GM19468 (cell line): ENCODE measurements around the gene TRIP13.
"Not testable (repeated sequence)": the region's sequence is repeated elsewhere in the genome, so short reads cannot be mapped to it uniquely, and the experiment has no call there.

Source experiments
- ATAC-seq: cut with Tn5 transposase; IDR thresholded peaks from one replicate; pipeline ENCODE4 v1.9.1; 2021; ENCODE audit warnings: mild to moderate bottlenecking, moderate library complexity, moderate number of reproducible peaks; ENCODE audit not compliant: unreplicated experiment; ENCODE audit errors: extremely low read depth

TRIP13 gene

DNA sequence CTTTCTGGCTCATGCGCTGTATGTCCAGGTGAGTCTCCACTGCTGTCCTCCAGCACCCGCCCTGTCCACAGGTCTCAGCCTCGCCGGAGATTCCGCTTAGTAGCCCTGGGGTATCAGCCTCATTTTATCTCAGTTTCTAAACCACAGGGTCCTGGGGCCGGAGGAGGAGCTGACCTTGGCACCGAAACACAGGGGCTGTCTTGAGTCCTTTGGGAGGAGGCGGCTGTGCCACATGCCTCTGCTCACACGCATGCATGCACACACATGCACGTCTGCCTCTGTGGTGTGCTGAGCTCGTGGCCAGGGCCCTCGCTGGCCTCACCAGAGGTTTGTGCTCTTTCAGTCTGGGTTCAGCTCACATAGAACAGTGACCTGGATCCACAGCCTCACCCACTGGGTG, 23.3 kb downstream of the TRIP13 start:
- ATAC-seq = no peak

DNA sequence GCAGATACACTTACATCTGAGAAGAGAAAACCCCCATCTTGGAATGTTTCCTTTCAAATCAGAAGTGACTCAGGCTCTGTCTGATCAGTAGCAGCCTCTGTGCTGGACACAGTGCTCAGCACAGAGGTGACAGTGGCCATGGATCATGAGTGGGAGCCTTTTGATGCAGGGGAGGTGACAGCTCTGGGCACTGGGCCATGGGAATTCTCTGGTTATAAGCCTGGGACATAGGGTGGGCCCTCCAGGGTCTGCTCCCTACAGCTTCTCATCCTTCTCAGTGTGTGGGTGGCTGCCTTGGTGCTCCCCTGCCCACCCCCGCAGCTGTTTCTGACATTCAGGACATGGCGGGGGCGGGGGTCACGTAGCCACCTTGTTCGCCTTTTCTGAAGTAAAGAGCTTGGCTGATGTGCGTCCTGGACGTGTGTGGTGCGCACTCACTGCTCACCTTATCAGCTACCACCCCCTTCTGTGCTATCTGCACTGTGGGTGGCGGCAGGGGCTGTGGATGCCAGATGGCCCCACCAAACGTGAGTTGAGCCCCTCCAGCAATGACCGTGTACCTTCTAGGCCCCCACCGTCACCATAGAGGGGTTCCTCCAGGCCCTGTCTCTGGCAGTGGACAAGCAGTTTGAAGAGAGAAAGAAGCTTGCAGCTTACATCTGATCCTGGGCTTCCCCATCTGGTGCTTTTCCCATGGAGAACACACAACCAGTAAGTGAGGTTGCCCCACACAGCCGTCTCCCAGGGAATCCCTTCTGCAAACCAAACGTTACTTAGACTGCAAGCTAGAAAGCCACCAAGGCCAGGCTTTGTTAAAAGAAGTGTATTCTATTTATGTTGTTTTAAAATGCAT, 24.0 kb downstream of the TRIP13 start:
- no peak for ATAC-seq

DNA sequence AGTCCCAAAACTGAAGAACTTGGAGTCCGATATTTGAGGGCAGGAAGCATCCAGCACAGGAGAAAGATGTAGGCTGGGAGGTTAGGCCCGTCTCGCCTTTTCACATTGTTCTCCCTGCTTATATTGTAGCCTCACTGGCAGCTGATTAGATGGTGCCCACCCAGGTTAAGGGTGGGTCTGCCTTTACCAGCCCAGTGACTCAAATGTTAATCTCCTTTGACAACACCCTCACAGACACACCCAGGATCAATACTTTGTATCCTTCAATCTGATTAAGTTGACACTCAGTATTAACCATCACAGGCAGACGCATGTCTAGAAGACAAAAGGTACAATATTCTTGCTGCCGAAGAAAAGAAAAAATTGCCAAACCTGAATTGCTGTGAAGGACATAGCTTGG, 26.0 kb downstream of the TRIP13 start:
- ATAC-seq = not testable (repeated sequence)

DNA sequence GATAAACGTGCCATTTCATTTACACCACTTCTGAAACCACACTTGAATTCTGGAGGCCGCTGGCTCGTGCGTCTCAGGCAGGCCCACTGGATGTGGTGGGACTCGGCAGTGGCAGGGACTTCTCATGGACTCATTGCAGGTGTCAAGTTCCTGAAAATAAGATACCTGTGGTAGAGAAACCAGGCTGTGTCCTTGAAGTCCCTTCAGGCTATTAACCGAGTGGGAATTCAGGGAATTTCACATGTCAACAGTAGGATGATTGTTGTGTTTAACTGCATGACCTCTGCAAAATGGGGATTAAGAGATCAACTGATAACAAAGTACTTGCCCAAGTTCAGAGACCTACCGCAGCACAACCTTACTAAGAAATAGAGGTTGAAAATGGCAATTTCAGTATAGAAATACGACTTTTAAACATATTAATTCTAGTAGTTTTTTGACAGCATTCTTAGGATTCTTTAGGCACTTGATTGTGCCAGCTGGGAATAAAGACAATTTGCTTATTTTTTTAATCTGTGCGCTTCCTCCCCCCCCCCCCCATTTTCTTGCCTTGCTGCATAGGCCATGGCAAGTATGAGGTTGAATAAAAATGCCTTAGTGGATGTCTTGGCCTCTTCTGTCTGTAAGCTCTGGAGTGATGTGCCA, 26.8 kb downstream of the TRIP13 start:
- no peak for ATAC-seq

DNA sequence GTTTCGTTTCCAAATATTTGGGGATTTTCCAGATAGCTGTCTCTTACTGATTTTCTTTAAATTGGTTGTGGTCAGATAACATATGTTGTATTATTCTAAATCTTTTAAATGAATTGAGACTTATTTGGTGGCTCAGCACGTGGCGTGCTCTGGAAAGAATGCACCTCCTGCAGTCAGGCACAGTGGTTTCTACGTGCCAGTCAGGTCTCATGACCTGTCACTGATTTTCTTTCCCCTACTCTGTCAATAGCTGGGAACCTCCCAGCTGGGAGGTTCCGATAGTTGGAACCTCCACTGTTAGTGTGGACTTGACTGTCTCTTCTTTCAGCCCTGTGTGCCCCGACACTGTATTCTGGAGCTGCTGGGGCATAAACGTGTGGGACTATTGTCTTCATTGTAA, 27.6 kb downstream of the TRIP13 start:
- ATAC-seq = no peak

DNA sequence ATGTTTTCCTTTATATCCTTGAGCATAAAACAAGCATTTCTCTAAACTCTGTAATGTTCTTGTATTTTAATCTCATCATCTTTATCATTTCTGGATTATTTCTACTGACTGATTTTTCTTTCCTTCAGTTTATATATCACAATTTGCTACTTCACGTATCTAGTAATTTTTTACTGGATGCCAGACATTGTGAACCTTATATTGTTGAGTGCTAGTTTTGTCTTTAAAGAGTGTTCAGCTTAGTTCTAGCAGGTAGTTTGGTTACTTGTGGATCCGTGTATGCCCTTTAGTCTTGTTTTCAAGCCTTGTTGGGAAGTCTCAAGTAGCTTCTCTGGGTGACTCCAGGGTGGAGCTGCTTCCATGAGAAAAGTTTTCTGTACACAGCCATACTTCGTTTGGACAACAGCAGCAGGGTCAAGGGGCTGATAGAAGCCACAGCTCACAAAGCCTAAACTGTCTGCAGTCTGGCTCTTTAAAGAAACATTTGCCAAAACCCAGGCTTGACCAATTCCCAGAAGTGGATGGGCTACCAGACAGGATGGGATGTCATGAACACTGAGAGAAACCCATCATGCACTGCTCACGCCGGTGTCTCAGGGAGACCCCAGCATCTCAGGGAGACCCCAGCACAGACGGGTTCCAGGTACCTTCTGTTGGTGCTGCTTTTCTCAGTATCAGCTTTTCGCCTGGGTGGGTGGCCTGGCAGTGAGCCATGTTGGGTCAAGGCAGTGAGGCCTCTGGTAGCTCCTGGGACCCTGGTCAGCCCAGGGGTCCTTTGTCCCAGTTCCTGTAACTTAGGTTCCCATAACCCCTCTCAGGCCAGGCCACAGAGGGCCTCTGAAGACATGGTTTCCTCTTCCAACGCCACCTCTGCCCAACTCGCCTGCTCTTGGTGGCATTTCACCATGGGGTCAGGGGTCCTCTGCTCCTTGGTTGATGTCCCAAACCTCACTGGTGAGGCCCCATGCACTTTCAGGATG, 29.1 kb downstream of the TRIP13 start:
- ATAC-seq = no peak

DNA sequence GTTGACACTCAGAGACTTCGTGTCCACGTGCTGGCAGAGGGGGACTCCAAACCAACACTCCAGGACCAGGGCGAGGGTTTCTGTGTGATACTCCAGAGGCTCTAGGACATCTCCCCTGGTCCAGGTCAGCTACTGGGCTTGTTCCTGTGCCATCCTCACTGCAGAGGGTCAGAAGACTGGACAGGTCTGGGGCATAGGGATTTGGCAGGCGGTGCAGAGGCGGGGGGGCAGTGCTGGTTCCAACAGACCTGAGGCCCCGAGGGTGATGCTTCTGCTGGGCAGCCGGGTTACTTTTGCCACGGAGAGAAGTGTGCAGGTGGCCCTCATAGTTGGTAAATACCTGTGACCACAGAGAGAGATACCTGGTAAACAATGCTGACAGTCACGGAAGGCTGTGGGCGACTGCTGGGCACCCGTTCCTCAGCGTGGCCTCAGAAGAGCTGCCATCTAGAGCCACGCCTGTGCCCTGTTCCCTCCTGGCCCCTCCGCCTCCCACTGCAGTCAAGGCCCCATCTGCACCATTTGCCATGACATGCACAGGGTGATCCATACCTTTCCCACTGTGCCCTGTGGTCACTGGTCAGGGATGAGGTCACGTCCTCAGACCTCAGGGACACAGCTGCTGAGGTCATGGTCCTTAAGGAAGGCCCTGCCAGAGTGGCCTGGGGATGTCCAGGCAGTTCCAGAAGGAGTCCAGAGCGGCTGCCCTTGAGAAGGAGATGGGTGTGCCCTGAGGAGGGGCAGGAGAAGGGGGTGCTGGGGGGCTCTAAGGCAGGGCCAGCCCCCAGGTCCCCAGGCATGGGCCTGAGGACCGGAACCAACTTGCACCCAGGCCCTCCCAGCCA, 30.0 kb downstream of the TRIP13 start:
- no peak for ATAC-seq

DNA sequence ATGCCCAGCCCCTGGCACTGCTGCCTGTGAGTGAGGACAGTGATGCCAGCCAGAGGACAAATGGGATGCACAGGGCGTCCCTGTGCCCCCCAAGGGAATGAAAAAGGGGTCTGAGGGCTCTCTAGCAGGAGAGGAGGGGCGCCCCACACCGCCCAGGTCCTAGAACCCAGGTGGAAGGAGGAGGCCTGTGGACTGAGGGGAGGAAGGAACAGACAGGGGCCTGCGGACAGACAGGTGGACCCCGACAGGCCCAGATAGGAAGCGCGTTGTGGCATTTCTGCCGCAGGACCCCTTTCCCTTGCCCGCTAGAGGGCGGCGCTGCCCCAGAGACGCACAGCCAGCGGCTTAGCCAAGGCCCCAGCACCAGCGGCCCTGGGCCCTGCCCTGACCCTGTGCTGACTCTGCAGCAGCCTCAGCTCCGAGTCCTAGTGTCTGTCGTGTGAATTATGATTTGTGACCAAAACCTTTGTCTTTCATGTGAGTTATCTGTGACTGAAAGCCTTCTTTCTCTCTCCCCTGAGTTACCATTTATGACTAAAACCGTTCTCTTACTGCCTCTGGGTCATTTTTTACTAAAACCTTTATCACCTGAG, 30.7 kb downstream of the TRIP13 start:
- no peak for ATAC-seq

DNA sequence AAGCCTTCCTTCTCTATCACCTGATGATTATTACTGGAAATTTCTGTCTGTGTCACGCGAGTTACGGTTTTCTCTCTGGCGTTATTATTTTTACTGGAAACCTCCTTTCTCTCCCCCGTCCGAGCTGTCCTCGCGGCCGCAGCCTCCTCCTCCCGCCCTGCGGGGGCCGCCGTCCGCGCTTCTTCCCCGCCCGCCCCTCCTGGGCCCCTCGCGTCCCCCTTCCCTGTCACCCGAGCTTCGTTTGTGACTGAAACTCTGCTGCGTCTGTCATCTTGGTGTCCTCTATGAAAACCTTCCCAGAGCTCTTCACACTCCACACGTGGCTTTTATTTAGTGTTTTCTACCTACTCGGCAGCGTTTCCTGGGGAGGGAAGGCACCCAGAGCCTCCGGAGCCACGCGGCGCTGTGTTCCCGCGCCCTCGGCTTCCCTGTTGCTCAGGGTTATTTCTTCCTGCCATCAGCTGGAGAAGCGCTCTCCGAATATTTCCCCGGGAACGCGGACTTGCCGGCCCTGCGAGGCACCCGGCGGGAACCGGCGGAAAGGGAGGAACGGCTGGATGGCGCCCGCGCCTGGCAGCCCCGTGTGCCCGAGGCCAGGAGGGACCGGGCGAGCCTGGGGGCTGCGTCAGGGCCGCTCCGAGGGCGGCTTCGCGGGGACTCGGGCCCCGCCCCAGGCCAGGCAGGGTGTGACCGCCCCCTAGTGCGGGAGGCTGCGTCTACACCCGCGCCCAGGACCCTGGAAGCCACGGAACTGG, 33.9 kb downstream of the TRIP13 start:
- no peak for ATAC-seq

DNA sequence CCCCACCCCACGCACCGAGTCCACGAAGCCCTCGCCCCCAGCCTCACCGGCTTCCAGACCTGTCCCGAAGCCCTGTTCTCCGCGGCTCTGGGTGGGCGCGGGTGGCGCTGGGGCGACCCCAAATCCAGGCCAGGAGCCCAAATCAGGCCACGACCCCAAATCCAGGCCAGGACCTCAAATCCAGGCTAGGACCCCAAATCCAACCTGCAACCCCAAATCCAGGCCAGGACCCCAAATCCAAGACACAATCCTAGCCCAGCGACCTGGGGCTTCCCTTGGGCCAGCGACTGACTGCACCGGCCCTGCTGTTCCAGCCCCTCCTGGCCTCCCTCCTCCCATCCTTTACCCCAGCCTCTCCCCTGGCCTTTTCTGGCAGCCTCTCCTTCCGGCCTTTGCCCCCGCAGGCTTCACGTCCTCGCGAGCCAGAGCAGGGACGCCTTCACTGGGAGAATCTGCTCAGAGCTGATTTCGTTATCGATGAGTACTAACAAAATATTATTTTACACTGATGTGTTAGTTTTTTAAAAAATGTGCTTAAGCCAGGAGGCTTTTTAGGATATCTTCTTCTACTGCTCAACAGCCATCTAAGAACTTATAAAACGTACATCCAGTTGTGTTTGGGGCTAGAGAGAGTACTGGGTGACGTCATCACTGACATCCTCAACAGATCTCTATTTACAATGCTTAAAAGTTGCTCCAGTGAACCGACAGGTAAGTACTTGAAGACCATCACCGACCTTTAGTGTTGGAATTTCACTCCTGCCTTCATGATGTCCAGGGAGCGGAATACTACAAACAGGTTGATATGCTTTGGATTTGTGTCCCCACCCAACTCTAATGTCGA, 34.7 kb downstream of the TRIP13 start:
- ATAC-seq = no peak

DNA sequence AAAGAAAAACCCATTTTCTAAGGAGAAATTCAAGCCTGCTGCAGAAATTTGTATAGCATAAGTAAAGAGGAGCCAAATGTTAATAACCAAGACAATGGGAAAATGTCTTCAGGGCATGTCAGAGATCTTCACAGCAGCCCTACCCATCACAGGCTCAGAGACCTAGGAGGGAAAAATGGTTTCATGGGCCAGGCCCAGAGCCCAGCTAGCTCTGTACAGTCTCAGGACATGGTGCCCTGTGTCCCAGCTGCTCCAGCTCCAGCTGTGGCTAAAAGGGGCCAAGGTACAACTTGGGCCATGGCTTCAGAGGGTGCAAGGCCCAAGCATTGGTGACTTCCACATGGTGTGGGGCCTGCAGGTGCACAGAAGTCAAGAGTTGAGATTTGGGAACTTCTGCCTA, 36.5 kb downstream of the TRIP13 start:
- ATAC-seq = not testable (repeated sequence)

DNA sequence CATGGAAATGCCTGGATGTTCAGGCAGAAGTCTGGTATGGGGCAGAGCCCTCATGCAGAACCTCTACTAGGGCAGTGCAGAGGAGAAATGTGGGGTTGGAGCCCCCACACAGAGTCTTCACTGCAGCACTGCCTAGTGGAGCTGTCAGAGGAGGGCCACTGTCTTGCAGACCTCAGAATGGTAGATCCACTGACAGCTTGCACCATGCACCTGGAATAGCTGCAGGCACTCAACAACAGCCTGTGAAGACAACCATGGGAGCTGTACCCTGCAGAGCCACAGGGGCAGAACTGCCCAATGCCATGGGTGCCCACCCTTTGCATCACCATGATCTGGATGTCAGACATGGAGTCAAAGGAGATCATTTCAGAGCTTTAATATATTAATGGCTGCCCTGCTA, 36.9 kb downstream of the TRIP13 start:
- ATAC-seq = no peak

DNA sequence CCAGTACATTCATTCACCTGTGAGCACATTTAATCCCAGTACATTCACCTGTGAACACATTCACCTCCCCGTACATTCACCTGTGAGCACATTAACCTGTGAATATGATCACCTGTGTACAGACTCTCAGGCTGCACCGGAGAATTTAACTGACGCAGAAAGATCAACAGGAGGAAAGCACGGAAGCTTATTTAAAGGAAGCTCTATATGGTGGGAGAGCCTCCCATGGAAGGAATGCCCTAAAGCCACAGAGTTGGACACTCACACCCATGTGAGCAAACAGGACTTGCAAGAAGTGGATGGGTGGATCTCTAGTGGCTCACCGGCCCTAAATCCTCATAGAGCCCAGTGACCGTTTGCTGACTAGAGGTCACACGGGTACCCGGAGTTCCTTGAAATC, 38.2 kb downstream of the TRIP13 start:
- no peak for ATAC-seq

DNA sequence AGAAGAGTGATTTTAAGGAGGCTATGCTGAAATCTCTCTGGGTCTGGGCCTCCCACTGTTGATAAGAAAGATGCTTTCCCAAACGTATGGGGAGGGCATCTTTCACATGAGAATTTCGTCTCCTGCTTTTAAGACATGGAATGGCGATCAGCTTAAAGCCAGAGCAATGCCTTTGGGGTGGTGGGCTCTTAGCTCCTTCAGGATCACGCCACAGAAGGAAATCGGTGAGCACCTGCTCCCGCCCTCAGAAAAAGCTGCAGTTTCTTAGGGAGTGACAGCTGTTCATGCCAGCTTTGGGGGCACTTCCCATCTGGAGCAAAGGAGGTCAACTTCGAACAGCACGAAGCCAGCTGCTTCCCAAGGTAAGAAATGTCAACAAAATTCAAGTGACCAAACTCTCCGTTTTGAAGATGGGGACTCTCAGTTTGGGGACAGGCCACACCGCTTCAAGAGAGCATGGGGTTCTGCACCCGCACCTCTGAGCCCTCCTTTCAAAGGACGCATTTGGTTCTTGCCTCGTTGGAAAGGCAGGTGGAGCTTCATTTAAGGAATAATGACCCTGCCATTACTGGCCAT, 39.0 kb downstream of the TRIP13 start:
- ATAC-seq = no peak

DNA sequence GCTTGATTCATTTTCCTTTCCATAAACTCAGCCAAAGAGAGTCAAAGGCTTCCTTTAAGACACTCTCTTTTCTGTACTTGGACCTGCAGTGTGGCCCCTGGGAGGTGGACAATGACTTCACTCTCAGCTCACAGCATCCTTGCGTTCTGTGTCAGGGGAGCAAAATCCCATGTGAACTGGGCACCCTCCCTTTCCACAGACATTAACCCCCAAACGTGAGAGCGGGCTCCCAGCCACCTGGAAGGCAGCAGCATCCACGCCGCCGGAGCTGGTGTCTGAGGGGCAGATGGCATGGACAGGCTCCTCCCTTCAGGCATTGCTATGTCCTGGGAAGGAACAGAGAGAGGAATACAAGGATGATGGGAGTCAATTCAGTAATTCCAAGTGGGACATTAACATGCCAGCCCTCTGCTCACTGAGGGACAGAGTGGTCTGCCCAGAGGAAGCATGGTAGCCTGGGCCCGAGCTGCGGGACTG, 39.5 kb downstream of the TRIP13 start:
- ATAC-seq = no peak

DNA sequence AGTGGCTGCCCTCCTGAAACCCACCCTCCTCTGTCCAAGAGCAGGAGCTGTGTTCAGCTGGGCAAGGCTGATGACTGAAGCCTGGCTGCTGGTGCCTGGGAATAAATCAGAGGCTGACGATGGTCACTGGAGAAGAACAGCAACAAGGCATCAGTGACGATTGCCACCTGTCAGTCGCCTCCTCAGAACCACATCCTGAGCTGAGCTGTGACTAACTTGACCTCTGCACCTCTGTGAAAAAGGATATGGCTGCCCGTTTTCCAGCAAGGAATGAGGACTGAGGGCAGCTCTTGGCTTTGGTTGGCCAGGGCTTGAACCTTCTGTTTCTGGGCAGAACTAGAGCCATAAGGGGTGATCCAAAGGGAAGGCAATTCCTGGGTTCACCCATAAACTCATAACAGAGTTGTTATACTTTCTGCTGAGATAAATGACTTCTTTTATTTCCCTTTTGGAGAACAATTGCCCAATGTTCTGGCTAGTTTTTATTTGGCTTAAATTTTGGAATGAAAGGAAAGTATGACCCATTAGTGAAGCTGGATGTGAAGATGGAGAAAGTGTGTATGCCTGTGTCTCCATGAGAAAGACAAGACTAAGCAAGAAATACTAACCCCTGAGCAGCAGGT, 40.1 kb downstream of the TRIP13 start:
- ATAC-seq = no peak
